ENCODE data around the gene FBN2.
"Not testable (repeated sequence)": the region's sequence is repeated elsewhere in the genome, so short reads cannot be mapped to it uniquely, and the experiment has no call there.

FBN2 gene

DNA sequence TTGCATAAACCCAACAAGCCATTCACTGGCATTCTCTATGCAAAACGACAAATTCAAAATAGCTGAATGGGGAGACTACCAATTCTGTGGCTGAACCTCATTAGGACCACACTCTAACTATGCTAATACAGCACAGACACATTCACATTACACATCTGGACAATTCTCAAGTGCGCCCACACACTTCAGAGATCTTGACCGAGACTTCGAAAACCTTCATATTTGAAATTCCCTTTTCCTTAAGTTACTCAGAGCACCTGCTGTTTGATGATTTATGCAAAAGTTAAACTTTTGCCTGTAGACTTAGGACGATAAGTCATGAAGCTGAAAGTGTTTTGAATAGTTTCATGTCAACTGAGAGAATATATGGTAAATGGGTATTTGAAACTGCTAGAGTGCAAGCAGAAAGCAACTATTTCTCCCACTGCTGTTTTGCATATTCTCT is 111.9 kb downstream of the FBN2 start:
- DNase-seq (ENCODE audit: low read depth in 2 of 2) = no peak

DNA sequence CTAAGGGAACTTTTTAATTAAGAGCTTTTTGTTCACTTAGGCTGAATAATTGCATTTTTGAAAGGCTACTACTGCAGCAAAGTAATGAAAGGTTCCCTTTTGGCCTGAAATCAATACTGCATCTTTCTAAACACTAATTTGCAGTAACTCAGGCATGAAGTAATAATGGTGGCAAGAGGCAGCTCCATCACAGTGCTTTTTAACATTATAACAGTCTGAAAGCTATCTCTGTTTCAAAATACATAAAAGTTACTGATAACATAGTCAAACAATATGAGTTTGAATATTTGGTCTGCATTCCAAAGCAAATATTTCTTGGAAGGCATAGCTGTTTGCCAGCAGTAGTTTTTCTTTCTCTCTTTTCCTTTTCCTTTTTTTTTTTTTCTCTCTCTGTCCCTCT is 113.4 kb downstream of the FBN2 start:
- no peak for DNase-seq (ENCODE audit: low read depth in 2 of 2)

GRCh38 chr5:128422612-128423011 is 115.4 kb downstream of the FBN2 start:
- no peak for DNase-seq (ENCODE audit: low read depth in 2 of 2)

DNA sequence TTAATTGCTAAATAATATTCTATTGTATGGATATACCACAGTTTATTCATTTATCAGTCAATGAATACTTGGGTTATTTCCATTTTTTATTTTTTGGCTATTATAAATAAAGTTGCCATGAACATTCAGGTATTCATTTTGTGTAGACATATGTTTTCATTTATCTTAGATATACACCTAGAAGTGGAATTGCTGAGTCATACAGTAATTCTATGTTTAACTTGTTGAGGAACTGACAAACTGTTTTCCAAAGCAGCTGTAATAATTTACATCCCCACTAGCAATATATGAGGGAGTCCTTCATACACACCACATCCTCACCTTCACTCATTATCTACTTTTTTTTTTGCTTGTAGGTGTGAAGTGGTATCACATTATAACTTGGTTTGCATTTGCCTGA is 123.6 kb downstream of the FBN2 start:
- no peak for DNase-seq (ENCODE audit: low read depth in 2 of 2)

DNA sequence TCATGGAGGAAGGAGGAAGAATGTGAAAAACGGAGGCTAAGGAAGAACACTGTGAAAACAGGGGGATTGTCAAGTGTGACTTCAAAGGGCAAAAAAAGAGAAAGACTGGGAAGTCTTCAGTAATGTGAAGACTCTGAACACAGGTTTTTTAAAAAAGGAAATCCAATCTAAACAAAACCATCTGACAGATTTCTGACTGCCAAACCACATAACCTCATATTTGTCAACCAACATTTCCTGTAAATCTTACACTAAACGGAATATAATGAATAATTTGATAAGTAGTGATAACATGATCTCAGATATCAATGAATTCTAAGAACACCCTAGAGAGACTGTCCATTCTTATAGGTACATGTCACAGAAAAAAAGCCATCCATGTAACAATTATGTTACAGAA is 124.7 kb downstream of the FBN2 start:
- DNase-seq (ENCODE audit: low read depth in 2 of 2) = peak; percentile 21 to 36

DNA sequence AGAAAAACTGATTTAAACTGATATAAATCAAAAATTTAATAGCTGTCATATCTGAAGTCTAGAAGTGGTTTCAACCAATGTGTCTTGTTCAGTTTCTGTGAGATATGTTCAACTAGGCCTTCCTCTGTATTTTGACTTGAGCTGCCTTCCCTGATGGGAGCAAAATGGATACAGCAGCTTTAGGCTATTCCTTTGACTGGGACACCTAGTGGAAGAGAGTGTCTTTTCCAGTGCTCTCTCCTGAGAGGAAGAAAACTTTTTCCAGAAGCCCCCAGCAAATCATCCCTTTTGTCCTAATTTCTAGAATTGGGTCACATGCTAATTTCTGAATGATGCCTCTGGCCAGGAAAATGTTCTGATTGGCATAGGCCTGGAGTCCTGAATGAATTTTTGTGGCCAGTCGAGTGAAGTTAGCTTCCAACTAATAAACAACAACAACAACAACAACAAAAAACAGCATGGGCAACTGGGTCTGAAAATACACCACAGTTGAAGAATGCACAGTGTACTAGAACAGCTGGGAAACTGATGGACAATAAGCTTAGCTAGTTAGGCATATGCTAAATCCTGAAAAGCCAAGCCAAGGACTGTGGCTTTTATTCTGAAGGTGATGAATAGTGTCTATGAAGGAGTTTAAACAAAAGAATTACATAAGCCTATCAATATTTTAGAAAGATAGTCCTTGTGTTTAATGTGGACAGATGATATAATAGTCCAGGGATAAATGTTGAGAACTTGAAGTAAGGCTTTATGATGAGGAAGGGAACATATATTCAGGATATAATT is 125.7 kb downstream of the FBN2 start:
- no peak for DNase-seq (ENCODE audit: low read depth in 2 of 2)

DNA sequence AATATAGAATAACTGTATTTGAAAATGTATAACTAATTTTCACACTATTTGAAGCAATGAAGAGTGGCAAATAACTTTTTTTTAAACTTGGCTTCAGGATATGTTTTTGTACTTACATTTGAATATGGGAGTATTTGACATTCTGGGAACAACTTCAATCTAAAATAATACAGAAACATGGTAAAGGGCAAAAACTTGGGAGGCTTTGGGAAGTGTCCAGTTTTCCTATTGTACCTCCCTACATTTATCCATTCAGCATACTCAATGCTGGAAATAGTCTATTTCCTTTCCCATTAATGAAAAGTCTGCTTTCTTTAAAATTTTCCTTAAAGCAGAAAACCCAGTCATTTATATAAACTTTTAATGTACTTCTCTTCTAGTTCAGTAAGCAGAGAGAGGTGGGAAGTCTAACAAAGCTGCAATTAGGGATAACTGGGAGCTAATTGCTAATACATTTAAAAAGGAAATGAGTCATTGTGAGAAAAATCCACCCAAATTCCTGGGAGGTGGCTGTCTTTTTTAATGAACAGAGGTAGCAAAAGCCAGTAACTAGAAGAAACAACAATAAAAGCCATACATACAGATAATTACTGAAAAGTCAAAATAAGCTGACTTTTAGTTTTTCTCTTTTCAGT is 128.8 kb downstream of the FBN2 start:
- no peak for DNase-seq (ENCODE audit: low read depth in 2 of 2)

GRCh38 chr5:128408622-128409021 is 129.4 kb downstream of the FBN2 start:
- DNase-seq (ENCODE audit: low read depth in 2 of 2) = peak in 1 of 2 experiments; percentile 6

GRCh38 chr5:128407944-128408343 is 130.1 kb downstream of the FBN2 start:
- no peak for DNase-seq (ENCODE audit: low read depth in 2 of 2)

DNA sequence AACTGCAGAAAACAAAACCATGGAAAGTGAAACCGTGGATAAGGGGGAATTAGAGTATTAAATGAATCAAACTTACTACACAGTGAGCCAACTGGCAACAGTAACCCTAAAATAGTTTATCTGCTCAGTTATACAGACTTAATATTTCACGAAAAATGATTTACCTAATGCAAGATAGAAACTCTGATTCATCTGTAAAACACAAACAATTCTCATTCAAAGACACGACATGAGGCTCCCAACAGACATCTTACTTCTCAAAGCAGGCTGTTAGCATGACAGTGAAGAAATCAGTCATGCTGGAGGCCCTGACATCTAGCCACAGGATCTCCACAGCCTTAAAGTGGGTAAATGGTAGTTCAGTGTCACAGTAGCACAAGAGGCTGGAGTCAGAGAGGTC is 131.2 kb downstream of the FBN2 start:
- no peak for DNase-seq (ENCODE audit: low read depth in 2 of 2)

DNA sequence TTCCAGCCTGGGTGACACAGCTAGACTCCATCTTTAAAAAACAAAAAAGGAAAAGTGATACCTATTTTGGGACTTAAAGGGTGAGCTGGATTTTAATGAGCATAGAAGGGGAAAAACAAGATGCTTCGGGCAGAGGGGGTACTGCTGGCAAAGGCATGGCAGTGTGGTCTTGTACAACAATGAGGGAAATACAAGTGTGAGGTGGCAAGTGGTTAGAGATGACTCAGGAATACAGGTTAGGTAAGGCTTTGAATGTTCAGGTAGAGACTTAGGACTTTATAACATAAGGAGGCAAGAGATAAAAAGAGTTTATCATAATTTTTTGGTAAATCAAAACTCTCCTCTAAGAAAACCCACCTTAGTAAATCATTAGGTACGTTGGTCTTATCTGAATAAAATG is 132.9 kb downstream of the FBN2 start:
- DNase-seq (ENCODE audit: low read depth in 2 of 2) = no peak

GRCh38 chr5:128403333-128403732 is 134.7 kb downstream of the FBN2 start:
- DNase-seq (ENCODE audit: low read depth in 2 of 2) = no peak

- DNase-seq (ENCODE audit: low read depth in 2 of 2) = no peak
These were observed 135.5 kb downstream of the FBN2 start for GRCh38 chr5:128402506-128402905.

GRCh38 chr5:128400766-128401165 is 137.3 kb downstream of the FBN2 start:
- DNase-seq (ENCODE audit: low read depth in 2 of 2) = not testable (repeated sequence)

DNA sequence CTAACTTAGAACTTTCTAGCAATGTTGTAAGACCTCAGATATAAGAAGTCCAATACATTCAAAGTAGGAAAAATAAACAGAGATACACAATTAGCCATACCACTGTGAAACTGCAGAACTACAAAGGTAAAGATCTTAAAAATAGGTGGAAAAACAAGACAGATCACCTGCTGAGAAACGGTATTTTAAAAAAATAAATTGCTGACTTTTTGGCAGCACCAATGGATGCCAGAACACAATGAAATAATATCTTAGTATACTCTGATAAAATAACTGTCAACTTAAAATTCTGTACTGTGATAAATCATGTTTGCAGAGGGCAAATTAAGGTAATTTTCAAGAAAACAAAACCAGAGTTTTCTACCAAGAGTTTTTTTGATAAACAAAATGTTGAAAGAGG is 138.9 kb downstream of the FBN2 start:
- no peak for DNase-seq (ENCODE audit: low read depth in 2 of 2)

- DNase-seq (ENCODE audit: low read depth in 2 of 2) = no peak
These were observed 140.2 kb downstream of the FBN2 start for GRCh38 chr5:128397876-128398275.

GRCh38 chr5:128395073-128395472 is 143.0 kb downstream of the FBN2 start:
- DNase-seq (ENCODE audit: low read depth in 2 of 2) = no peak

GRCh38 chr5:128384068-128384467 is 154.0 kb downstream of the FBN2 start:
- no peak for DNase-seq (ENCODE audit: low read depth in 2 of 2)

DNA sequence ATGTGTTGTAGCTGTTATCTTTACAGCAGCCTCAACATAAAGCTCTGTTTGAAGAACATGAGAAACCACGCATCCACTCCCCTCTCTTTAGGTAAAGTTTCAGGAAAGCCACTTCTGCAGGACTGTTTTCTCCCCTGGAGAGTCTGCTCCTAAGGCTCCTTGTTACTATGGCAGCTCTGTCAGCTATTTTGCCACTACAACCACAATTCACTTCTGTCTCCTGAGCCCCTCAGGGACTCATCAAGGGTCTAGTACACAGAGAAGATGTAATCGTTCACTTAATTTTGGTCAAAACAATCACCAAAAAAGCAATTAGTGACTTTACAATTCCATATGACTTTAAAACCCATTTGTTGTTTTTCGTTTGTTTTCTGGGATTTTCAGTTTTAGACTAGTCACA is 157.7 kb downstream of the FBN2 start:
- no peak for DNase-seq (ENCODE audit: low read depth in 2 of 2)

DNA sequence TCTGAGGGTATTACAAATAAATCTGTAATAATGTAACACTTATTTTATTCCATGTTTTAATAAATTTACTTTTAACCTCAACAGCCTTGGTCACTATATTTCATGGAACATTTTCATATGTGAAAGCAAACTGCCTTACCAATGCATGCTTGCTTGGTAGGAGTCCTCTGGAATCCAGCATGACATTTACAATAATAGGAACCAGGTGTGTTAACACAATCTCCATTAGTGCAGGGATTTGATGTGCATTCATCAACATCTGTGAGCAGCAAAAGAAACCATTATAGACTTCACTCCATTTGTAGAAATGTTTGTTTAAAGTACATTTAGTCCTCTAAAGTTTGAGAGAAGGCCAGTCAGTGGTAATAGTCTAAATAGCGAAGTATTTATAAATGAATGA is 159.4 kb downstream of the FBN2 start:
- peak; percentile 34 to 38 for DNase-seq (ENCODE audit: low read depth in 2 of 2)

DNA sequence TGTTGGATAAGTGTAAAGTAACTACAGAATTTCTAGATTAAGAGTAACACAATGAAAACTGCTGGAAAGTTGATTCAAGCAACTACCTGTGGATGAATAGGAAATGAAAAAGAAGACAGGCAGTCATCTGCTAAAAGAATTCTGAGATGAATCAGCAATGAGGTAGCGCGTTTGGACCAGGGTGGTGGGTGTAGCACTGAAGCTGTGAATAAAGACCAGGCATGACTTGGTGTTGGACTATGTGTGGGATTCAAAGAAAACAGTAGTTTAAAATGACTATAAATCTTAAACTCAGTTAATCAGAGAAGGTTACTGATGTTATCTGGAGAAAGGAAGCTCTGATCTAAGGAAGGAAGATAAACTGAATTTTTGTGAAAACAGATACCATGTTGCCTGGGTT is 159.8 kb downstream of the FBN2 start:
- no peak for DNase-seq (ENCODE audit: low read depth in 2 of 2)

- peak in 1 of 2 experiments; percentile 20 for DNase-seq (ENCODE audit: low read depth in 2 of 2)
These were observed 161.5 kb downstream of the FBN2 start for GRCh38 chr5:128376577-128376976.

GRCh38 chr5:128366147-128366546 is 171.9 kb downstream of the FBN2 start:
- no peak for DNase-seq (ENCODE audit: low read depth in 2 of 2)
